ENCODE measurements around the gene AGRP. TPM values are rescaled to one million over a fixed set of nuclear protein-coding genes. Genes with fewer than 3 reads are reported as not detected.

AGRP gene
- total and polyA plus RNA-seq, 10 donors, result 0.15 to 0.91 (median 0.26) TPM; not detected in 6

GRCh38 chr16:67433131-67433719 lies 50.1 kb downstream of the AGRP start:
- Histone ChIP-seq H3K4me1 (peaks cover 32 to 98% (median 64%) of the 10 kb centered on the region in 6 donors), H3K27me3 (replicated peaks in 1 of 7) (peaks cover 0 to 43% (median 16%) of the 10 kb centered on the region in 7 donors), H3K9me3 (no peaks in the 10 kb centered on the region), H3K36me3 (peaks cover 0 to 29% (median 19%) of the 10 kb centered on the region in 6 donors), H3K4me3 (no peak overlapping the region), H3K27ac (peak overlapping the region in 1 of 8 donors; percentile 68)
- 79 to 100% (median 86%) methylated on average over 5 of the region's 5 CpGs for whole genome bisulfite sequencing, 5 donors
- intact Hi-C loops (cut with DNase I; ENCODE audit: low total_unique reads), result no loop called here
- TF ChIP-seq POLR2A (IDR thresholded peaks at IDR 0.05) (no peak), CTCF (IDR thresholded peaks at IDR 0.05 in 8 of 11, conservative IDR thresholded peaks at IDR 0.05 in 3 of 11) (no peak), POLR2AphosphoS5 (IDR thresholded peaks at IDR 0.05) (no peak)
- DNase-seq, result no peak

Other genes with a start within 250 kb of the AGRP start
- gene FHOD1, start 236.1 kb downstream of the AGRP start, total RNA-seq, result 100 to 1,000 TPM in 6 of 7 donors, 10 to 100 TPM in 1; 97.3 to 304 (median 145) TPM
- 100 to 1,000 TPM in 2 of 3 donors, 10 to 100 TPM in 1; 45.6 to 193 (median 149) TPM for gene FHOD1, start 236.1 kb downstream of the AGRP start, polyA plus RNA-seq
- gene SLC9A5, start 234.6 kb downstream of the AGRP start, total RNA-seq, result 10 to 100 TPM in 5 of 7 donors, 1 to 10 TPM in 2; 8.1 to 26.8 (median 13.5) TPM
- 10 to 100 TPM in 2 of 3 donors, 1 to 10 TPM in 1; 6.0 to 34.1 (median 33.6) TPM for gene SLC9A5, start 234.6 kb downstream of the AGRP start, polyA plus RNA-seq
- gene PLEKHG4, start 204.0 kb downstream of the AGRP start, total RNA-seq, result 10 to 100 TPM in 6 of 7 donors, 1 to 10 TPM in 1; 9.6 to 27.9 (median 15.2) TPM
- 10 to 100 TPM in 2 of 3 donors, 1 to 10 TPM in 1; 5.1 to 12.7 (median 11.3) TPM for gene PLEKHG4, start 204.0 kb downstream of the AGRP start, polyA plus RNA-seq
- under 1 TPM in 5 of 7 donors, not detected in 2; 0.17 to 0.73 (median 0.47) TPM for gene KCTD19, start 156.8 kb downstream of the AGRP start, total RNA-seq
- gene KCTD19, start 156.8 kb downstream of the AGRP start, polyA plus RNA-seq, result under 1 TPM; 0.16 to 0.36 (median 0.22) TPM
- gene LRRC36, start 156.7 kb downstream of the AGRP start, total RNA-seq, result under 1 TPM in 4 of 7 donors, not detected in 3; 0.46 to 0.98 (median 0.75) TPM
- gene LRRC36, start 156.7 kb downstream of the AGRP start, polyA plus RNA-seq, result 1 to 10 TPM in 1 of 3 donors, under 1 TPM in 2; 0.48 to 2.3 (median 0.56) TPM
- 10 to 100 TPM in 3 of 7 donors, 1 to 10 TPM in 4; 2.5 to 13.9 (median 9.9) TPM for gene TPPP3, start 90.0 kb downstream of the AGRP start, total RNA-seq
- gene TPPP3, start 90.0 kb downstream of the AGRP start, polyA plus RNA-seq, result 10 to 100 TPM in 1 of 3 donors, 1 to 10 TPM in 2; 5.6 to 11.4 (median 7.2) TPM
- 10 to 100 TPM in 6 of 7 donors, 1 to 10 TPM in 1; 9.5 to 31.2 (median 20.6) TPM for gene ZDHHC1, start 67.1 kb downstream of the AGRP start, total RNA-seq
- gene ZDHHC1, start 67.1 kb downstream of the AGRP start, polyA plus RNA-seq, result 1 to 10 TPM; 2.1 to 6.0 (median 2.3) TPM
- 10 to 100 TPM in 1 of 7 donors, 1 to 10 TPM in 5, under 1 TPM in 1; 0.85 to 18.3 (median 4.7) TPM for gene HSD11B2, start 52.4 kb downstream of the AGRP start, total RNA-seq
- gene HSD11B2, start 52.4 kb downstream of the AGRP start, polyA plus RNA-seq, result 1 to 10 TPM; 1.7 to 4.1 (median 2.8) TPM
- 100 to 1,000 TPM in 5 of 7 donors, 10 to 100 TPM in 2; 97.5 to 133 (median 114) TPM for gene ATP6V0D1, start 2.4 kb downstream of the AGRP start, total RNA-seq
- 10 to 100 TPM; 37.3 to 68.6 (median 40.1) TPM for gene ATP6V0D1, start 2.4 kb downstream of the AGRP start, polyA plus RNA-seq
- 100 to 1,000 TPM; 114 to 242 (median 188) TPM for gene RIPOR1, start 45.3 kb upstream of the AGRP start, total RNA-seq
- 10 to 100 TPM; 29.9 to 84.7 (median 69.9) TPM for gene RIPOR1, start 45.3 kb upstream of the AGRP start, polyA plus RNA-seq
- gene CTCF, start 79.0 kb upstream of the AGRP start, total RNA-seq, result 10 to 100 TPM; 47.6 to 67.7 (median 50.8) TPM
- 10 to 100 TPM; 24.4 to 36.7 (median 25.6) TPM for gene CTCF, start 79.0 kb upstream of the AGRP start, polyA plus RNA-seq
- gene CARMIL2, start 161.6 kb upstream of the AGRP start, total RNA-seq, result 10 to 100 TPM; 30.0 to 66.7 (median 50.6) TPM
- 10 to 100 TPM; 48.1 to 92.3 (median 80.1) TPM for gene CARMIL2, start 161.6 kb upstream of the AGRP start, polyA plus RNA-seq
- 10 to 100 TPM; 18.1 to 31.7 (median 24.4) TPM for gene ACD, start 176.7 kb upstream of the AGRP start, total RNA-seq
- gene ACD, start 176.7 kb upstream of the AGRP start, polyA plus RNA-seq, result 10 to 100 TPM; 16.9 to 25.2 (median 18.1) TPM
- 10 to 100 TPM in 1 of 7 donors, 1 to 10 TPM in 6; 3.3 to 13.8 (median 5.5) TPM for gene PARD6A, start 177.4 kb upstream of the AGRP start, total RNA-seq
- gene PARD6A, start 177.4 kb upstream of the AGRP start, polyA plus RNA-seq, result 10 to 100 TPM in 1 of 3 donors, 1 to 10 TPM in 2; 5.4 to 10.2 (median 8.2) TPM
- gene ENKD1, start 183.2 kb upstream of the AGRP start, total RNA-seq, result 10 to 100 TPM in 5 of 7 donors, 1 to 10 TPM in 2; 9.2 to 18.4 (median 11.4) TPM
- gene ENKD1, start 183.2 kb upstream of the AGRP start, polyA plus RNA-seq, result 10 to 100 TPM; 13.0 to 21.6 (median 18.7) TPM
- 10 to 100 TPM in 2 of 7 donors, 1 to 10 TPM in 5; 5.2 to 17.3 (median 7.9) TPM for gene C16orf86, start 183.3 kb upstream of the AGRP start, total RNA-seq
- gene C16orf86, start 183.3 kb upstream of the AGRP start, polyA plus RNA-seq, result 10 to 100 TPM in 2 of 3 donors, 1 to 10 TPM in 1; 8.9 to 11.1 (median 11.0) TPM
- 10 to 100 TPM; 34.6 to 45.6 (median 41.1) TPM for gene GFOD2, start 235.8 kb upstream of the AGRP start, total RNA-seq
- gene GFOD2, start 235.8 kb upstream of the AGRP start, polyA plus RNA-seq, result 10 to 100 TPM; 10.4 to 21.4 (median 11.6) TPM

Data from spleen (tissue), 11 donors.